Small intestine (tissue), 7 donors: ENCODE measurements around the gene SPECC1. TPM values are rescaled to one million over a fixed set of nuclear protein-coding genes. Genes with fewer than 3 reads are reported as not detected.

Experiments used
- DNase-seq, 2 donors: peaks; one replicate each; pipeline versions ENCODE4 v3.0.0 to v3.0.0-alpha.2; 2013
- FAIRE-seq: peaks from 2 replicates; lab custom pipeline; 2012; peaks lifted over from hg19 to GRCh38; lab: Jason Lieb, UNC
- H3K27ac ChIP-seq, 3 donors: one replicate each; pipeline ENCODE4 v1.5.1; 2013; ENCODE audit warnings: low read length in 2 of 3, mild to moderate bottlenecking in 2 of 3, control low read depth in 1 of 3, inconsistent platforms in 1 of 3, low read depth in 1 of 3, moderate library complexity in 1 of 3
- H3K27me3 ChIP-seq, 3 donors: one replicate each; pipeline ENCODE4 v1.6.1; 2013; ENCODE audit warnings: low read length in 3 of 3, inconsistent platforms in 1 of 3; ENCODE audit not compliant: control insufficient read depth in 3 of 3, insufficient read depth in 3 of 3
- H3K36me3 ChIP-seq, 3 donors: one replicate each; pipeline ENCODE4 v1.6.1; 2013; ENCODE audit warnings: low read length in 3 of 3, inconsistent platforms in 1 of 3, low read depth in 1 of 3, mild to moderate bottlenecking in 1 of 3, moderate library complexity in 1 of 3; ENCODE audit not compliant: control insufficient read depth in 3 of 3, insufficient read depth in 2 of 3
- H3K4me1 ChIP-seq, 3 donors: one replicate each; pipeline ENCODE4 v1.6.1; 2013; ENCODE audit warnings: low read length in 2 of 3, inconsistent platforms in 1 of 3, low read depth in 1 of 3, mild to moderate bottlenecking in 1 of 3, moderate library complexity in 1 of 3; ENCODE audit not compliant: control insufficient read depth in 3 of 3, insufficient read depth in 2 of 3
- H3K4me3 ChIP-seq, 3 donors: one replicate each; pipeline ENCODE4 v1.5.1; 2013; ENCODE audit warnings: low read length in 3 of 3, control low read depth in 1 of 3, inconsistent platforms in 1 of 3, low read depth in 1 of 3, mild to moderate bottlenecking in 1 of 3, moderate library complexity in 1 of 3
- H3K9me3 ChIP-seq, 2 donors: one replicate each; pipeline ENCODE4 v1.6.1; 2013; ENCODE audit warnings: low read depth in 1 of 2, low read length in 1 of 2; ENCODE audit not compliant: control insufficient read depth in 2 of 2, insufficient read depth in 1 of 2
- WGBS, 3 donors: extraction: QIAGEN DNeasy Blood & Tissue Kit; methylation state at CpG; one replicate each; pipeline ENCODE4 v1.1.7; 2013; 5-methylcytosine and 5-hydroxymethylcytosine counted together
- polyA plus RNA-seq, 4 donors: library from polyadenylated mRNA; stranded (reverse) in 3 of 4; unstranded in 1 of 4; fragments of 200-250 nt in 3 of 4; fragments of 120-200 nt in 1 of 4; gene quantifications; one replicate each; pipeline versions ENCODE4 v1.2.1 to v1.2.3, GENCODE V29; 2013
- donor health status: healthy with polysubstance abuse.
- donor health status: control.
- donor health status: control.
- donor health status: Bipolar disorder and iron deficiency.
- donor health status: healthy.

Gene SPECC1
- polyA plus RNA-seq, 4 donors, result 13.7 to 38.9 (median 32.8) TPM

GRCh38 chr17:20294120-20294519 lies 285.0 kb downstream of the SPECC1 start:
- no peak for FAIRE-seq
- Histone ChIP-seq H3K27me3 (no peaks in the 10 kb centered on the region), H3K27ac (no peak overlapping the region), H3K4me3 (no peak overlapping the region), H3K9me3 (no peaks in the 10 kb centered on the region), H3K4me1 (no peaks in the 10 kb centered on the region), H3K36me3 (peaks cover 0 to 10% (median 0%) of the 10 kb centered on the region in 3 donors)
- no peak for DNase-seq
- 94 to 96% (median 95%) methylated on average over 6 of the region's 6 CpGs for WGBS, 3 donors

GRCh38 chr17:20299013-20299412 lies 289.9 kb downstream of the SPECC1 start:
- Histone ChIP-seq H3K27me3 (no peaks in the 10 kb centered on the region), H3K9me3 (no peaks in the 10 kb centered on the region), H3K36me3 (peaks cover 0 to 10% (median 0%) of the 10 kb centered on the region in 3 donors), H3K4me1 (no peaks in the 10 kb centered on the region), H3K27ac (no peak overlapping the region), H3K4me3 (no peak overlapping the region)
- FAIRE-seq (no peak), DNase-seq (no peak)
- 87 to 96% (median 88%) methylated on average over 3 of the region's 3 CpGs for WGBS, 3 donors

- H3K4me3 ChIP-seq, result no peak overlapping the region
- H3K4me1 ChIP-seq, result no peaks in the 10 kb centered on the region
- peaks cover 0 to 3% of the 10 kb centered on the region in 2 donors for H3K9me3 ChIP-seq
- DNase-seq, result no peak
- H3K27ac ChIP-seq, result peak overlapping the region in 2 of 3 donors; percentile 3 to 42
- H3K36me3 ChIP-seq, result peaks cover 0 to 12% (median 2%) of the 10 kb centered on the region in 3 donors
- no peaks in the 10 kb centered on the region for H3K27me3 ChIP-seq
- 80 to 96% (median 88%) methylated on average over 9 of the region's 9 CpGs for WGBS, 3 donors
- no peak for FAIRE-seq
Measured at GRCh38 chr17:20300436-20300934, 291.3 kb downstream of the SPECC1 start.

- 79 to 88% (median 86%) methylated on average over 9 of the region's 9 CpGs for WGBS, 3 donors
- no peaks in the 10 kb centered on the region for H3K27me3 ChIP-seq
- no peak for FAIRE-seq
- no peaks in the 10 kb centered on the region for H3K4me1 ChIP-seq
- no peak for DNase-seq
- no peak overlapping the region for H3K27ac ChIP-seq
- H3K36me3 ChIP-seq, result peaks cover 0 to 15% (median 2%) of the 10 kb centered on the region in 3 donors
- peaks cover 4 to 9% of the 10 kb centered on the region in 2 donors for H3K9me3 ChIP-seq
- H3K4me3 ChIP-seq, result no peak overlapping the region
Measured at GRCh38 chr17:20302246-20302917, 293.2 kb downstream of the SPECC1 start.

GRCh38 chr17:20304961-20305360 lies 295.8 kb downstream of the SPECC1 start:
- Histone ChIP-seq H3K36me3 (peaks cover 0 to 11% (median 3%) of the 10 kb centered on the region in 3 donors), H3K27me3 (no peaks in the 10 kb centered on the region), H3K4me1 (no peaks in the 10 kb centered on the region), H3K9me3 (peaks cover 4 to 11% of the 10 kb centered on the region in 2 donors), H3K27ac (no peak overlapping the region), H3K4me3 (no peak overlapping the region)
- 83 to 94% (median 87%) methylated on average over 5 of the region's 5 CpGs for WGBS, 3 donors
- no peak for DNase-seq
- no peak for FAIRE-seq

GRCh38 chr17:20306924-20307323 lies 297.8 kb downstream of the SPECC1 start:
- FAIRE-seq, result no peak
- H3K27ac ChIP-seq, result no peak overlapping the region
- H3K9me3 ChIP-seq, result peaks cover 4 to 11% of the 10 kb centered on the region in 2 donors
- H3K4me3 ChIP-seq, result no peak overlapping the region
- DNase-seq, result no peak
- H3K36me3 ChIP-seq, result peaks cover 0 to 12% (median 3%) of the 10 kb centered on the region in 3 donors
- H3K27me3 ChIP-seq, result no peaks in the 10 kb centered on the region
- no peaks in the 10 kb centered on the region for H3K4me1 ChIP-seq

- H3K4me1 ChIP-seq, result no peaks in the 10 kb centered on the region
- H3K4me3 ChIP-seq, result no peak overlapping the region
- DNase-seq (no peak), FAIRE-seq (no peak)
- peaks cover 4 to 11% of the 10 kb centered on the region in 2 donors for H3K9me3 ChIP-seq
- H3K27me3 ChIP-seq, result no peaks in the 10 kb centered on the region
- no peak overlapping the region for H3K27ac ChIP-seq
- H3K36me3 ChIP-seq, result peaks cover 0 to 10% (median 3%) of the 10 kb centered on the region in 3 donors
- WGBS, 3 donors, result 78 to 87% (median 86%) methylated on average over 1 of the region's 1 CpG
Measured at GRCh38 chr17:20307326-20307910, 298.3 kb downstream of the SPECC1 start.

GRCh38 chr17:20310481-20310880 lies 301.3 kb downstream of the SPECC1 start:
- peaks cover 4 to 8% of the 10 kb centered on the region in 2 donors for H3K9me3 ChIP-seq
- H3K27ac ChIP-seq, result no peak overlapping the region
- DNase-seq, result no peak
- FAIRE-seq, result no peak
- H3K36me3 ChIP-seq, result peaks cover 0 to 11% (median 2%) of the 10 kb centered on the region in 3 donors
- H3K4me1 ChIP-seq, result no peaks in the 10 kb centered on the region
- 89 to 90% (median 90%) methylated on average over 5 of the region's 5 CpGs for WGBS, 3 donors
- H3K27me3 ChIP-seq, result no peaks in the 10 kb centered on the region
- no peak overlapping the region for H3K4me3 ChIP-seq
